Thoracic aorta (tissue), 2 donors: Measurements from ENCODE around the gene ACP1. TPM values are rescaled to one million over a fixed set of nuclear protein-coding genes. Genes with fewer than 3 reads are reported as not detected.

Experiments used
- ATAC-seq: fragments of 150-250 bp; one replicate; pipeline ENCODE4 v1.8.0; 2017; ENCODE audit warnings: low read depth; ENCODE audit not compliant: insufficient number of reproducible peaks, low FRiP score
- DNase-seq: peaks from one replicate; pipeline ENCODE4 v3.0.0-alpha.2; 2020; ENCODE audit warnings: low spot score
- H3K27ac ChIP-seq, 2 donors: fragments of 200-600 bp; sonication (generic); 1 replicate in 1 of 2; 2 replicates in 1 of 2; pipeline ENCODE4 v1.5.1; 2016; ENCODE audit warnings: mild to moderate bottlenecking in 2 of 2, moderate library complexity in 2 of 2
- H3K27me3 ChIP-seq: fragments of 200-600 bp; sonication (generic); replicated peaks from 2 replicates; pipeline ENCODE4 v1.6.0; 2016; ENCODE audit warnings: mild to moderate bottlenecking; ENCODE audit not compliant: insufficient read depth
- H3K36me3 ChIP-seq: fragments of 200-600 bp; sonication (generic); one replicate; pipeline ENCODE4 v1.5.1; 2016
- H3K4me1 ChIP-seq, 2 donors: fragments of 200-600 bp; sonication (generic); 1 replicate in 1 of 2; 2 replicates in 1 of 2; pipeline versions ENCODE4 v1.5.1 to v1.6.0; 2016; ENCODE audit warnings: low read depth in 2 of 2, mild to moderate bottlenecking in 1 of 2; ENCODE audit not compliant: control insufficient read depth in 1 of 2
- H3K4me3 ChIP-seq: fragments of 200-600 bp; sonication (generic); 2 replicates; pipeline ENCODE4 v1.5.1; 2016; ENCODE audit warnings: mild to moderate bottlenecking
- H3K9me3 ChIP-seq: fragments of 200-600 bp; sonication (generic); 2 replicates; pipeline ENCODE4 v1.5.1; 2016
- total RNA-seq, 2 donors: library from RNA; depleted of rRNA; stranded (reverse); fragments of >200 nt; gene quantifications; one replicate each; pipeline versions ENCODE4 v1.1.0 to v1.2.3, GENCODE V29; 2016
- TF ChIP-seq, protein P1 (sequence below): fragments of 200-600 bp; sonication (generic); IDR thresholded peaks from one replicate; pipeline ENCODE4 v1.5.1; 2019; ENCODE audit warnings: antibody characterized with exemption

The ACP1 gene
- total RNA-seq, result 10 to 100 TPM; 77.6 to 85.1 TPM

DNA sequence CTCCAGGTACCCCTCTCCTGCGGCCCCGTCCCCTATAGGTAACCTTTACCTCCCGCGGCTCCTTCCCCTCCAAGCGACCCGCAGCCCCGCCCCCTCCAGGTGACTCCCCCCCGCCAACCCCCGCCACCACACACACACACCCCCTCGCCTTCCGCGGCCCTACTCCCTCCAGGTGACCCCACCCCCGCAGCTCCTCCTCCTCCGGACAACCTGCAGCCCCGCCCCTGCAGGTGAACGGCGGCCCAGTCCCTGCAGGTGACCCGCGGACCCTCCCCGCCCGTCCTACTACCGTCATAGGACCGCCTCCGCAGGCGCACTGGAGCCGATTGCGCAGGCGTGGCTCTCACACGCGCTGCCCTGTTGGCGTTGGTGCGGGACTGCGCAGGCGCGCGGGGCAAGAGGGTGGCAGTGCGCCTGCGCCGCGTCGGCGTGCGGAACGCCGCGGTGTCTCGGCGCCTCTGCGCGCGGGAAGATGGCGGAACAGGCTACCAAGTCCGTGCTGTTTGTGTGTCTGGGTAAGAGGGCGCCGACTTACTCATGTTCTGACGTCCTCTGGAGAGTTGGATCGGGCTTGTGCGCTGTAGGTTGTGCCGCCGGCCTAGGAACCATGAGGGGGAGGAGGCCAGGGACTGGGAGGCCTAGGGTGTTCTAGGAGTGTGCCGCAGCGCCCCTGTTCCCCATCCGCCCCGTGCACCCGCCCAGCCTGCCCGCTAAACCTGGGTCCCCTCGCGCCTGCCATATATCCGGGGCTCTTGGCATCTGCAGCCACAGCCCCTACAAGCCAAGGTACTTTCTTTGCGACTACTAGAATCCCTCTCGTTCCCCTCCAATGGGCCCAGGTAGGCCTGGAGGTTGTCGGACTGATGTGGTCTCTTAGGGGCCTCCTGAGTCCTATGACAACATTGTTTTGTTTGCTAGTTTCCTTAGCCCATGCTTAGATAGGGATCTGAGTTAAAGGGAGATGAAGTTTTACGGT is at the start of gene ACP1:
Gene ACP1 (plus strand): TSS at position 455 of the 976 bp plus-strand sequence. CDS start 18 bp downstream, at position 473.
- ATAC-seq, result peak; percentile 92
- peak within 1 kb of the TSS; percentile 59 to 70 for H3K27ac ChIP-seq
- no peaks in the 10 kb centered on the region for H3K36me3 ChIP-seq
- H3K27me3 ChIP-seq, result no peaks in the 10 kb centered on the region
- TF ChIP-seq, protein P1, sequence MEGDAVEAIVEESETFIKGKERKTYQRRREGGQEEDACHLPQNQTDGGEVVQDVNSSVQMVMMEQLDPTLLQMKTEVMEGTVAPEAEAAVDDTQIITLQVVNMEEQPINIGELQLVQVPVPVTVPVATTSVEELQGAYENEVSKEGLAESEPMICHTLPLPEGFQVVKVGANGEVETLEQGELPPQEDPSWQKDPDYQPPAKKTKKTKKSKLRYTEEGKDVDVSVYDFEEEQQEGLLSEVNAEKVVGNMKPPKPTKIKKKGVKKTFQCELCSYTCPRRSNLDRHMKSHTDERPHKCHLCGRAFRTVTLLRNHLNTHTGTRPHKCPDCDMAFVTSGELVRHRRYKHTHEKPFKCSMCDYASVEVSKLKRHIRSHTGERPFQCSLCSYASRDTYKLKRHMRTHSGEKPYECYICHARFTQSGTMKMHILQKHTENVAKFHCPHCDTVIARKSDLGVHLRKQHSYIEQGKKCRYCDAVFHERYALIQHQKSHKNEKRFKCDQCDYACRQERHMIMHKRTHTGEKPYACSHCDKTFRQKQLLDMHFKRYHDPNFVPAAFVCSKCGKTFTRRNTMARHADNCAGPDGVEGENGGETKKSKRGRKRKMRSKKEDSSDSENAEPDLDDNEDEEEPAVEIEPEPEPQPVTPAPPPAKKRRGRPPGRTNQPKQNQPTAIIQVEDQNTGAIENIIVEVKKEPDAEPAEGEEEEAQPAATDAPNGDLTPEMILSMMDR, result no peak
- H3K4me1 ChIP-seq, result peaks cover 12 to 27% of the 10 kb centered on the region in 2 donors
- peak within 1 kb of the TSS; percentile 85 for H3K4me3 ChIP-seq
- DNase-seq, result peak; percentile 72
- no peaks in the 10 kb centered on the region for H3K9me3 ChIP-seq

DNA sequence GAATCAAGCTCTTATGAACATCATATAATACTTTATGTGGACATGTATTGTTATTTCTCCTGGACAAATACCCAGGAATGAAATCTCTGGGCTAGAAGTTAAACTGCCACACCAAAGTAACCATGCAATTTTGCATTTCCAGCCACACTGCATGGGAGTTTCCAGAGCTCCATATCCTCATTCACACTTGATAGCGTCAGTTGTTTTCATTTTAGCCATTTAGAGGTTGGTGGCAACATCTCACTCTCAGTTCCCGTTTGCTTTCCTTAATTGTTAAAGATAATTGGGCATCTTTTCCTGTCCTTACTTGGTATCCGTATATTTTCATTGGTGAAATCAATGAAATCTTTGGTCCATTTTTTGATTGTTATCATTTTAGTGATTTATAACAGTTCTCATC is 48.7 kb upstream of the ACP1 start:
- Histone ChIP-seq H3K4me1 (no peaks in the 10 kb centered on the region), H3K27me3 (no peaks in the 10 kb centered on the region), H3K36me3 (peaks cover 6% of the 10 kb centered on the region), H3K9me3 (no peaks in the 10 kb centered on the region), H3K27ac (no peak overlapping the region), H3K4me3 (no peak overlapping the region)
- DNase-seq (no peak), ATAC-seq (no peak)
- TF ChIP-seq, protein P1, result no peak

DNA sequence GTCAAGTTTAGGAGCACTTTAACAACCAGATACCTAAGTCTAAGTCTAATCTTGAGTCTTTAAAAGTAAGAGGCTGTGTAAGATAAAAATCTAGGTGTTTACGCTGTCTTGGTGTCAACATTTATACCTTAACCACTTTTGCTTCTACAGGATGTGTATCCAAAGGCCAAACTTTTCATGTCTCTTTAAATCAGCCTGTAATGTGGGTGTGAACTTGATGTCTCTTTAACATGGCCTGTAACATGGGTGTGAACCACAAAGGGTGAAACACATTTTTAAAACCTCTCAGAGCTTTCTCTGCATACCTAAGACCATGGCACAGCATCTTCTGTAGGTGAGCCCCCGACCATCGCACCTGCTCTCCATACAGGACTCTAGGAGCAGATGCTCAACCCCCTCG is 41.3 kb upstream of the ACP1 start:
- no peaks in the 10 kb centered on the region for H3K4me1 ChIP-seq
- TF ChIP-seq, protein P1, result no peak
- H3K27ac ChIP-seq, result no peak overlapping the region
- H3K9me3 ChIP-seq, result no peaks in the 10 kb centered on the region
- DNase-seq (no peak), ATAC-seq (no peak)
- no peak overlapping the region for H3K4me3 ChIP-seq
- no peaks in the 10 kb centered on the region for H3K27me3 ChIP-seq
- peaks cover 22% of the 10 kb centered on the region for H3K36me3 ChIP-seq

DNA sequence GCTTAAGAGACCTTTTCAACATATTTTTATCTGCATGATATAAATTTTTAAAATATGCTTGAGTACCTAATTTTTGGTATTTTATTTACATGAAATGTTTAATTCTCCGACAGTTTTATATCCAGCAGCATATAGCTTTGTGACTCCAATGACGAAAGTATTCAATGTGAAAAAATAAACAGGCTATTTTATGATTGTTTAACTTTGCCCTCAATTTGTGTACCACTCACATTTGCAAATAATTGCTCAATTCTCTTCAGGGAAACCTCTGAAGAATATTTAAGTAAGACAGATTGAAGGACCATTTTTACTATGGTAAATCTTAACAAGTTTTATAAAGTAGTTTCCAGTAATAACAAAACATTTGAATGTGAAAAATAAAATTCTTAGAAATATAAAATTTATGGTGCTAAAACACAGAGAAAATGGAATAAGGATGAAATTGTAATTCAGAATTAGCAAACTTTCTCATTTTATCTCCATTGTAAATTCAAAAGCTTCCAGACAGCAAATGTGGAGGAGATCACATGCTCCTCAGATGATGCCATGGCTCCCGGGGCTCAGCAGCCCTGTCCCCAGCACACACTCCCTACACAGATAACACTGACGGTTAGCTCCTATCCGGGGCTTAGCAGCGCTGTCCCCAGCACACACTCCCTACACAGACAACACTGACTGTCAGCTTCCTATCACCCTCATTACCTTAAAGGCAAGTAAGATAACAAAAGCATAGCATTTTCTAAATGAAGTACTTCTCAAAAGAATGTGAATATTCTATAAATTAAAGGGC is 40.6 kb upstream of the ACP1 start:
- peaks cover 27% of the 10 kb centered on the region for H3K36me3 ChIP-seq

More for the DNA sequence above, 40.6 kb upstream of the ACP1 start:
- H3K27ac ChIP-seq, result no peak overlapping the region
- no peaks in the 10 kb centered on the region for H3K4me1 ChIP-seq
- ATAC-seq (no peak), DNase-seq (no peak)
- H3K9me3 ChIP-seq, result no peaks in the 10 kb centered on the region
- no peak overlapping the region for H3K4me3 ChIP-seq
- TF ChIP-seq, protein P1, result no peak
- H3K27me3 ChIP-seq, result no peaks in the 10 kb centered on the region
